Measurements from ENCODE around the gene RAMACL. TPM values are rescaled to one million over a fixed set of nuclear protein-coding genes. Genes with fewer than 3 reads are reported as not detected.

The RAMACL gene
- polyA plus RNA-seq, 1 donor from 2014 or later: 1.9 TPM

DNA sequence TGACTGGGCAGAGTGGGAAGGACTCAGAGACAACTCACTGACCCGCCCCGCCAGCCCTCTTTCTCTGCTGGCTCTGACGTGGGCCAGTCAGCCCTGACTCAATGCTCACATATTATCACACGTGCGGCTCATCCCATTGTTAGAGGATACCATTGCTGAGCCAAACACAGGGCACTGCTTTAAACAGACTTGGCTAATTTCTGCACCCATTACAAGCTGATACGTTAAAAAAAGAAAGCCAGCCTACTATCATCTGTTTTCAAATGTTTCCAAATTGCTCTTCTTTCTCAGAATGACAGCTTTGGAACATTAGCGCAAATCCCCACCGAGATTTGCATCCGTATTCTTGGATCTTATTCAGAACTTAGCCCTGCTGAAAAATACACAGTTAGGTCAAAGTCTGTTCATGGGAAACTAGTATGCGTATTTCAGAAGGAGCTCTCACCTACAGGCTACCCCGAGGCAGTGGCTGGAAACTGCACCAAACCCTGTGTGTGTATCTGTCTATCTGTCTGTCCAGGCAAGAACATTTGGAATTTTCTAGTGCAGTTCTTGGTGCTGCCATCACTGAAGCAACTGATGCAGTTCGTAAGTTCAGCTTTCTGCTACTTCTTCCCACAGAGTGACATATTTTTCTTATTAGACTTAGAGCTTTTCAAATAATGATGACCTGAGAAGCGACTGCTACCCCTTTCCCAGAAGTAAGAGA, 32.8 kb downstream of the RAMACL start:
- Histone ChIP-seq H3K9me3 (ENCODE audit: low read length) (no peaks in the 10 kb centered on the region), H3K4me2 (ENCODE audit: low read length) (no peak overlapping the region), H3K79me2 (replicated peaks; ENCODE audit: insufficient read depth, low read length) (peaks cover 11% of the 10 kb centered on the region), H2AFZ (ENCODE audit: low read depth, low read length) (no peak overlapping the region), H3K36me3 (ENCODE audit: insufficient read depth, low read length) (no peaks in the 10 kb centered on the region), H3K4me3 (ENCODE audit: low read length) (peak overlapping the region; percentile 0), H4K20me1 (ENCODE audit: insufficient read depth) (no peaks in the 10 kb centered on the region), H3K27me3 (ENCODE audit: insufficient read depth, low read depth, low read length) (no peaks in the 10 kb centered on the region), H3K9me2 (ENCODE audit: insufficient read depth, low read length) (no peaks in the 10 kb centered on the region), H3K9ac (ENCODE audit: low read length) (no peak overlapping the region), H3F3A (ENCODE audit: insufficient read depth, low read length, poor library complexity, severe bottlenecking) (no peaks in the 10 kb centered on the region), H3K27ac (ENCODE audit: low read length) (no peak overlapping the region)
- TF ChIP-seq REST (IDR thresholded peaks at IDR 0.05; ENCODE audit: borderline replicate concordance) (peak; percentile 79), EP300 (conservative IDR thresholded peaks at IDR 0.05; ENCODE audit: poor library complexity, severe bottlenecking) (no peak)

DNA sequence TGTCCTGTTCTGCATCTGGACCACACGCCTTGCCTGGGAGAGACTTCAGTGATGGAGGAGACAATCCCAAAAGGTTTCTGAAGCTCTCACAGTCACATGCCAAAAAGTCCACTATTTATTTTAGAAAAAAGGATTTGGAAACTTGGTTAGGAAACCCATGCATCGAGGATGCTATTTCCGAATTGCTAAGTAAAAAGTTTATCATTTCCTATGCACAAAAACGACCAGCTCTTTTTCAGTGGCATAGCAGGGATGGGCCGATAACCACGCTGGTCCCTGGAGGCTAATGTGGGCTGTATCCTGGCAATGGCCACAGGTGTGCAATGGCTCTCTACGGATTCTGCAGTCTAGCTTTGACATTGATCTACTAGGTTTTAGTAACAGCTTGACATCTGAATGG, 33.9 kb downstream of the RAMACL start:
- TF ChIP-seq SMC3 (conservative IDR thresholded peaks at IDR 0.05; ENCODE audit: poor library complexity): no peak
- TF ChIP-seq CTCF (IDR thresholded peaks at IDR 0.05; ENCODE audit: poor library complexity, severe bottlenecking): no peak
- no peak for TF ChIP-seq POLR2AphosphoS5 (IDR thresholded peaks at IDR 0.05)
- TF ChIP-seq EZH2 (IDR thresholded peaks at IDR 0.05; ENCODE audit: borderline replicate concordance, insufficient read depth, low read length, poor library complexity, severe bottlenecking): no peak
- no peak for TF ChIP-seq MXI1 (conservative IDR thresholded peaks at IDR 0.05; ENCODE audit: poor library complexity, severe bottlenecking)
- TF ChIP-seq RAD21 (conservative IDR thresholded peaks at IDR 0.05): no peak
- no peak for TF ChIP-seq TAF1 (IDR thresholded peaks at IDR 0.05; ENCODE audit: low read depth)
- no peak for TF ChIP-seq EP300 (conservative IDR thresholded peaks at IDR 0.05; ENCODE audit: poor library complexity, severe bottlenecking)
- TF ChIP-seq REST (IDR thresholded peaks at IDR 0.05; ENCODE audit: borderline replicate concordance): no peak
- Histone ChIP-seq H3K4me2 (ENCODE audit: low read length) (no peak overlapping the region), H3K27ac (ENCODE audit: low read length) (no peak overlapping the region)

More for the DNA sequence above, 33.9 kb downstream of the RAMACL start:
- Histone ChIP-seq H3K4me3 (ENCODE audit: low read length) (no peak overlapping the region), H3K9me2 (ENCODE audit: insufficient read depth, low read length) (no peaks in the 10 kb centered on the region), H3K79me2 (replicated peaks; ENCODE audit: insufficient read depth, low read length) (peaks cover 8% of the 10 kb centered on the region), H3F3A (ENCODE audit: insufficient read depth, low read length, poor library complexity, severe bottlenecking) (no peaks in the 10 kb centered on the region), H3K36me3 (ENCODE audit: insufficient read depth, low read length) (no peaks in the 10 kb centered on the region), H4K20me1 (ENCODE audit: insufficient read depth) (no peaks in the 10 kb centered on the region), H2AFZ (ENCODE audit: low read depth, low read length) (no peak overlapping the region), H3K27me3 (ENCODE audit: insufficient read depth, low read depth, low read length) (no peaks in the 10 kb centered on the region), H3K9ac (ENCODE audit: low read length) (no peak overlapping the region), H3K9me3 (ENCODE audit: low read length) (no peaks in the 10 kb centered on the region)
